Hepatic stellate cell (primary cell): Measurements from ENCODE around the gene KLK13.

Source experiments
- DNase-seq: peaks from one replicate; pipeline ENCODE4 v3.0.0; 2011; ENCODE audit warnings: low spot score

The KLK13 gene

GRCh38 chr19:51091895-51092873 is 27.3 kb upstream of the KLK13 start:
- DNase-seq = no peak

- DNase-seq = no peak
Measured at GRCh38 chr19:51091126-51091525, 26.2 kb upstream of the KLK13 start.

- no peak for DNase-seq
Measured at GRCh38 chr19:51090471-51090870, 25.6 kb upstream of the KLK13 start.

GRCh38 chr19:51089786-51090185 is 24.9 kb upstream of the KLK13 start:
- DNase-seq = no peak

- DNase-seq = no peak
Measured at GRCh38 chr19:51086153-51086850, 21.4 kb upstream of the KLK13 start.

- no peak for DNase-seq
Measured at GRCh38 chr19:51084505-51084904, 19.6 kb upstream of the KLK13 start.

GRCh38 chr19:51083783-51084182 is 18.9 kb upstream of the KLK13 start:
- DNase-seq = no peak

- DNase-seq = no peak
Measured at GRCh38 chr19:51083181-51083580, 18.3 kb upstream of the KLK13 start.

GRCh38 chr19:51082611-51083010 is 17.7 kb upstream of the KLK13 start, which contains the start of gene KLK14:
KLK14 (minus strand) TSS chr19:51082887; CDS start chr19:51082614, 273 bp downstream.
- no peak for DNase-seq

GRCh38 chr19:51081476-51081875 is 16.6 kb upstream of the KLK13 start:
- DNase-seq = no peak

- DNase-seq = no peak
Measured at GRCh38 chr19:51079481-51080110, 14.7 kb upstream of the KLK13 start.

GRCh38 chr19:51078731-51079130 is 13.8 kb upstream of the KLK13 start:
- no peak for DNase-seq

GRCh38 chr19:51078104-51078503 is 13.2 kb upstream of the KLK13 start:
- DNase-seq = no peak

GRCh38 chr19:51076631-51077213 is 11.8 kb upstream of the KLK13 start:
- DNase-seq = no peak

GRCh38 chr19:51075998-51076397 is 11.1 kb upstream of the KLK13 start:
- DNase-seq = no peak

- DNase-seq = no peak
Measured at GRCh38 chr19:51071095-51071405, 6.2 kb upstream of the KLK13 start.

GRCh38 chr19:51070334-51071094 is 5.6 kb upstream of the KLK13 start:
- DNase-seq = no peak

- DNase-seq = no peak
Measured at GRCh38 chr19:51066393-51067186, 1.7 kb upstream of the KLK13 start.

- DNase-seq = no peak
Measured at GRCh38 chr19:51065221-51065960, 499 bp upstream of the KLK13 start.

GRCh38 chr19:51063664-51064063 is 1.2 kb downstream of the KLK13 start:
- DNase-seq = no peak
